NT2/D1 (cell line): ENCODE results near the gene RAI1.

Experiments used
- SUZ12 ChIP-seq: IDR thresholded peaks from 2 replicates; pipeline ENCODE4 v1.6.1; 2011; ENCODE audit not compliant: insufficient read length, insufficient read depth; ENCODE audit errors: extremely low read depth
- YY1 ChIP-seq: IDR thresholded peaks from 2 replicates; pipeline ENCODE4 v1.6.1; 2011; ENCODE audit not compliant: insufficient read length, insufficient read depth
- ZNF274 ChIP-seq: IDR thresholded peaks from 2 replicates; pipeline ENCODE4 v1.6.1; 2011; ENCODE audit warnings: mild to moderate bottlenecking, low read depth, low read length

DNA sequence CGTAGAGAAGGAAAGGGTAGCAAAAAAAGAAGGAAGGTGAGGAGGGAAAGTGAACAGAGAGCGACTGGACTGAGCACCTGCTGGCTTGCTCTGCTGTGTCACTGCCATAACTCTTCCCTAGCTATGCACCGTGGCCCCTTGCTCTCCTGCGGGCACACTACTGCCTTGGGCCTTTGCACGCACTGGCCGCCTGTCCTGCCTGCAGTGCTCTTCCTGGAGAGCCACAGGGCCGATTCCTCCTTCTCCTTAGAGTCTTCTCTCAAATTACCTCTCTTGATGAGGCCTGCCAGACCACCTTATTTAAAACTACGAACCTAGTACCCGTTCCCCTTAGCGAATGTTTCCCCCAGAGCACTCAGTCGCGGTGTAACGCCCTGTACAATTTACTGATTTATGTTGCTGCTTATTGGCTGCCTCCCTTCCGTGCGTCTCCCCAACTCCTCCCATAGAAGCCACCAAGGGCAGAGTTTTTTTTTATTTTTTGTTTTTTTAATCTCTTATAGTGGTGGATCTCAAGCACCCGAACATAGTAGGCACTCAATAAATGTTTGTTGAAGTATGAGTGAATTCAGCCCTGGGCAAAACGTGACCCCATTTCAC is 70.3 kb downstream of the RAI1 start:
- no peak for TF ChIP-seq YY1
- TF ChIP-seq ZNF274 = no peak
- TF ChIP-seq SUZ12 = no peak
